Esophagus muscularis mucosa (tissue), 4 donors: Measurements from ENCODE around the gene SMO.

Source experiments
- EP300 ChIP-seq: sonication (generic); formaldehyde crosslinking; IDR thresholded peaks from one replicate; pipeline ENCODE4 v1.6.1; 2017; ENCODE audit warnings: antibody characterized with exemption
- POLR2A ChIP-seq: fragments of 450-650 bp; IDR thresholded peaks from one replicate; pipeline ENCODE4 v1.6.1; 2017; ENCODE audit warnings: antibody characterized with exemption, moderate library complexity, mild to moderate bottlenecking, low read depth
- POLR2AphosphoS5 ChIP-seq, 2 donors: sonication (generic); formaldehyde crosslinking; IDR thresholded peaks; one replicate each; pipeline ENCODE4 v1.6.1; 2017; ENCODE audit warnings: antibody characterized with exemption in 2 of 2
- TF ChIP-seq, protein P1 (sequence below), 3 experiments: fragments of 200-600 bp in 2 of 3; fragments of 450-650 bp in 1 of 3; sonication (generic) in 2 of 3; IDR thresholded peaks; one replicate each; pipeline ENCODE4 v1.5.1; 2017 to 2019; ENCODE audit warnings: antibody characterized with exemption in 3 of 3, mild to moderate bottlenecking in 2 of 3, moderate library complexity in 1 of 3

DNA sequence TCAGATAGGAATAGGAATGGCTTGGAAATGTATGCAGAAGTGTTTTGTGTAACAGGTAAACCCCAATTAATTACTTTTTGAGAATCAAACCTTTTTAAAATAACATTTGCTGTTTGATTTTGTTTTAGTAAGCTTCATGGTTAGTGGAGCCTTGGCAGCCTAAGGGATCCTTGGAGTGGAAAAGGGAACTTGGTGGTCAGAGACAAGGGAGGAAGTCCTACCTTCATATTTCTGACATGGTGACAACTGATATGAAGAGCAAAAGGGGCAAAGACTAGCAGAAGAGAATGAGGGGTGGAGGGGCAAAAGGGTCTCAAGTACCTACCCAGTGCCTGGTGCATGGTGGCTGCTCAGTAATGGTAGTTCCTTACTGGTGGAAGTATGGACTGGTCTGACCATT, 68.7 kb downstream of the SMO start:
- TF ChIP-seq, protein P1, sequence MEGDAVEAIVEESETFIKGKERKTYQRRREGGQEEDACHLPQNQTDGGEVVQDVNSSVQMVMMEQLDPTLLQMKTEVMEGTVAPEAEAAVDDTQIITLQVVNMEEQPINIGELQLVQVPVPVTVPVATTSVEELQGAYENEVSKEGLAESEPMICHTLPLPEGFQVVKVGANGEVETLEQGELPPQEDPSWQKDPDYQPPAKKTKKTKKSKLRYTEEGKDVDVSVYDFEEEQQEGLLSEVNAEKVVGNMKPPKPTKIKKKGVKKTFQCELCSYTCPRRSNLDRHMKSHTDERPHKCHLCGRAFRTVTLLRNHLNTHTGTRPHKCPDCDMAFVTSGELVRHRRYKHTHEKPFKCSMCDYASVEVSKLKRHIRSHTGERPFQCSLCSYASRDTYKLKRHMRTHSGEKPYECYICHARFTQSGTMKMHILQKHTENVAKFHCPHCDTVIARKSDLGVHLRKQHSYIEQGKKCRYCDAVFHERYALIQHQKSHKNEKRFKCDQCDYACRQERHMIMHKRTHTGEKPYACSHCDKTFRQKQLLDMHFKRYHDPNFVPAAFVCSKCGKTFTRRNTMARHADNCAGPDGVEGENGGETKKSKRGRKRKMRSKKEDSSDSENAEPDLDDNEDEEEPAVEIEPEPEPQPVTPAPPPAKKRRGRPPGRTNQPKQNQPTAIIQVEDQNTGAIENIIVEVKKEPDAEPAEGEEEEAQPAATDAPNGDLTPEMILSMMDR (IDR thresholded peaks at IDR 0.05), result no peak
- TF ChIP-seq POLR2AphosphoS5 (IDR thresholded peaks at IDR 0.05) (no peak), EP300 (no peak), POLR2A (no peak)
